Adrenal gland (tissue), 12 donors: Measurements from ENCODE around the gene CCDC59. TPM values are rescaled to one million over a fixed set of nuclear protein-coding genes. Genes with fewer than 3 reads are reported as not detected.

Experiments
- DNase-seq, 7 donors: peaks; one replicate each; pipeline ENCODE4 v3.0.0-alpha.2; 2019 to 2020
- H3K27ac ChIP-seq, 5 donors: fragments of 200-600 bp; sonication (generic) in 4 of 5; 1 replicate in 3 of 5; 2 replicates in 2 of 5; pipeline versions ENCODE4 v1.5.1 to v1.8.0; 2016 to 2020; ENCODE audit warnings: mild to moderate bottlenecking in 1 of 5
- H3K27me3 ChIP-seq: fragments of 200-600 bp; 2 replicates; pipeline ENCODE4 v1.8.0; 2021
- H3K36me3 ChIP-seq, 2 donors: fragments of 200-600 bp; replicated peaks in 1 of 2; 1 replicate in 1 of 2; 2 replicates in 1 of 2; pipeline versions ENCODE4 v1.5.1 to v1.8.0; 2018 to 2022
- H3K4me1 ChIP-seq, 2 donors: fragments of 200-600 bp; replicated peaks in 1 of 2; 1 replicate in 1 of 2; 2 replicates in 1 of 2; pipeline versions ENCODE4 v1.5.1 to v1.8.0; 2018 to 2021
- H3K4me3 ChIP-seq, 4 donors: fragments of 200-600 bp; sonication (generic) in 3 of 4; one replicate each; pipeline ENCODE4 v1.5.1; 2016 to 2018
- H3K9me3 ChIP-seq, 3 donors: fragments of 200-600 bp; sonication (generic) in 1 of 3; replicated peaks in 1 of 3; 1 replicate in 2 of 3; 2 replicates in 1 of 3; pipeline versions ENCODE4 v1.5.1 to v1.8.0; 2016 to 2021
- CTCF ChIP-seq, 6 experiments: fragments of 450-650 bp in 4 of 6; fragments of 200-600 bp in 2 of 6; sonication (generic) in 1 of 6; IDR thresholded peaks; 1 replicate in 5 of 6; 2 replicates in 1 of 6; pipeline versions ENCODE4 v1.5.1 to v1.8.0; 2016 to 2021; ENCODE audit warnings: antibody characterized with exemption in 6 of 6, mild to moderate bottlenecking in 2 of 6, moderate library complexity in 1 of 6
- POLR2A ChIP-seq, 2 donors: fragments of 450-650 bp; IDR thresholded peaks; one replicate each; pipeline ENCODE4 v1.6.1; 2017; ENCODE audit warnings: antibody characterized with exemption in 2 of 2, mild to moderate bottlenecking in 2 of 2, moderate library complexity in 1 of 2
- WGBS, 4 donors: extraction: QIAGEN DNeasy Blood & Tissue Kit in 2 of 4; methylation state at CpG; one replicate each; pipeline versions ENCODE4 v1.1.5 to v1.1.7; 2013 to 2017; 5-methylcytosine and 5-hydroxymethylcytosine counted together
- intact Hi-C, 2 donors: fragments of 100-400 bp; cut with DNase I; formaldehyde crosslinking; loops; one replicate each; pipeline versions ENCODE4 v1.14.1 to v1.15.0; 2022 to 2023
- polyA plus RNA-seq, 3 donors: library from polyadenylated mRNA; stranded (reverse); fragments of 200-250 nt in 2 of 3; fragments of 350-450 nt in 1 of 3; fragmentation: Illumina TruSeq in 1 of 3; extraction: RNeasy Lipid Tissue Mini Kit (QIAGEN cat#74804) in 1 of 3; gene quantifications; one replicate each; pipeline ENCODE4 v1.2.3, GENCODE V29; 2013 to 2014
- total RNA-seq, 9 donors: library from RNA; depleted of rRNA in 4 of 9; stranded (reverse); fragments of >200 nt in 4 of 9; fragments of 120-200 nt in 1 of 9; fragmentation: NEBNext Ultra II Directional in 1 of 9; extraction: Animal tissue kit (Norgen Biotek cat#: 25700) in 1 of 9; gene quantifications; one replicate each; pipeline versions ENCODE4 v1.1.0 to v1.2.4, GENCODE V29; 2013 to 2023
- donor health status: healthy with polysubstance abuse.
- donor health status: Bipolar disorder and iron deficiency.
- donor health status: DM: yes; HTN: yes; CAD: no.
- donor health status: DM: no; HTN: no; CAD: no.
- donor health status: DM: no; HTN: no; CAD: no.
- donor health status: DM: yes; HTN: yes; CAD: no.

Gene CCDC59
- total and polyA plus RNA-seq, 12 donors: 22.4 to 50.5 (median 31.3) TPM

DNA sequence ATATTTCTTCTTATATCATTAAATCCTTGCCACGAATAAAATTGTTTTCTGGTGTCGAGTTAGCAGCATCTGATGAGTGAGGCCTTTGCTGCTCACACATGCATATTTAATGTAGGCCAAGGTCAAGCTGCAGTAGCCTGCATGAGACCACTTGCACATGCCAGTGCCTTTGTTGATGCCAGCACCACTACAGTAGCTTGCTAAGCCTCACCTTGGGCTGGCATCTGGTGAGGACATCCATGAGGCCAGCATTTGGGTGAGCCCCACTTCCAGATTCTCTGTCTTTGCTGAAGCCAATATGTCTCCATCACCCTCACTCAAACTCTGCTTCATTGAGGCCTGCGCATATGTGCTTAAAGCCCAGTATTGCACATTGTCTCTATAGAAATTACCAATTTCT lies 8.0 kb downstream of the CCDC59 start:
- WGBS, 4 donors: 86 to 93% (median 92%) methylated on average over 3 of the region's 3 CpGs
- no peaks in the 10 kb centered on the region for H3K27me3 ChIP-seq
- H3K27ac ChIP-seq: no peak overlapping the region
- no peak for DNase-seq
- no peak overlapping the region for H3K4me3 ChIP-seq
- H3K9me3 ChIP-seq: no peaks in the 10 kb centered on the region
- intact Hi-C loops: no loop called here
- H3K4me1 ChIP-seq: no peaks in the 10 kb centered on the region
- TF ChIP-seq POLR2A (IDR thresholded peaks at IDR 0.05) (no peak), CTCF (IDR thresholded peaks at IDR 0.05) (no peak)
- peaks cover 0 to 38% of the 10 kb centered on the region in 2 donors for H3K36me3 ChIP-seq

DNA sequence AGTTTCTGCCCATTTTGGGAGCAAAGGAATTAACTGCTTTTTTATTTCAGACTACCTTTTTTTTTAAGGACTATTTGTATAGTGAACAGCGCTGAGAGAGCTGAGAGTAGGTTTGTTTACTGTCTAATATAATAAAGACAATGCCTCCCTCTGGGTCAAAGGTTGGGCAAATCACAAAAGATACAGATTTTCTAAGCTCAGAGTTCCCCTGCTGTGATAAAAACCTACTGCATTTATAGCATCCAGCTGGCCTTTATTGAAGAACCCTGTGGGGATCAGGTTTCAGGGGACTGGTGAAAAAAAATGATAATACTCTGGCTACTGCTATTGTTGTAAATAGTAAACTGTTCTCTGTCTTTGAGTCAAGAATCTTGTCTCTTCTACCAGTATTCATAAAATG lies 28.7 kb downstream of the CCDC59 start:
- Histone ChIP-seq H3K27ac (no peak overlapping the region), H3K9me3 (no peaks in the 10 kb centered on the region), H3K4me1 (no peaks in the 10 kb centered on the region), H3K4me3 (no peak overlapping the region), H3K27me3 (no peaks in the 10 kb centered on the region), H3K36me3 (no peaks in the 10 kb centered on the region)
- TF ChIP-seq POLR2A (IDR thresholded peaks at IDR 0.05): no peak
- no peak for TF ChIP-seq CTCF (IDR thresholded peaks at IDR 0.05)
- no peak for DNase-seq
- intact Hi-C loops: loop anchor here (10.0 kb wide), 1 partner anchor 685 kb away; no protein-coding TSS in a partner anchor
- WGBS, 4 donors: 29 to 50% (median 47%) methylated on average over 1 of the region's 1 CpG

- WGBS, 4 donors: 44 to 56% (median 47%) methylated on average over 1 of the region's 1 CpG
Measured at GRCh38 chr12:82327861-82328260, 30.3 kb downstream of the CCDC59 start.

GRCh38 chr12:82326905-82327503 lies 31.2 kb downstream of the CCDC59 start:
- TF ChIP-seq CTCF (IDR thresholded peaks at IDR 0.05): peak; percentile 28 to 59 (median 38)
- TF ChIP-seq POLR2A (IDR thresholded peaks at IDR 0.05): no peak
- no peaks in the 10 kb centered on the region for H3K27me3 ChIP-seq
- no peak overlapping the region for H3K27ac ChIP-seq
- WGBS, 4 donors: 10 to 17% (median 12%) methylated on average over 1 of the region's 1 CpG
- H3K4me1 ChIP-seq: no peaks in the 10 kb centered on the region
- no peaks in the 10 kb centered on the region for H3K9me3 ChIP-seq
- intact Hi-C loops: loop anchor here (10.0 kb wide), 1 partner anchor 682 kb away; no protein-coding TSS in a partner anchor
- no peak overlapping the region for H3K4me3 ChIP-seq
- no peak for DNase-seq
- H3K36me3 ChIP-seq: no peaks in the 10 kb centered on the region

More at GRCh38 chr12:82327861-82328260, 30.3 kb downstream of the CCDC59 start:
- no peaks in the 10 kb centered on the region for H3K36me3 ChIP-seq
- TF ChIP-seq POLR2A (IDR thresholded peaks at IDR 0.05) (no peak), CTCF (IDR thresholded peaks at IDR 0.05) (no peak)
- no peak for DNase-seq
- H3K4me3 ChIP-seq: no peak overlapping the region
- no peaks in the 10 kb centered on the region for H3K4me1 ChIP-seq
- intact Hi-C loops: loop anchor here (10.0 kb wide), 1 partner anchor 683 kb away; no protein-coding TSS in a partner anchor
- H3K9me3 ChIP-seq: no peaks in the 10 kb centered on the region
- H3K27ac ChIP-seq: no peak overlapping the region
- no peaks in the 10 kb centered on the region for H3K27me3 ChIP-seq
